Measurements from ENCODE around the gene CLEC4E. TPM values are rescaled to one million over a fixed set of nuclear protein-coding genes. Genes with fewer than 3 reads are reported as not detected.

CLEC4E gene
- polyA plus RNA-seq, 4 donors = 1.1 to 2.1 (median 1.6) TPM

Other genes with a start within 250 kb of the CLEC4E start
- gene CLEC6A, start 84.9 kb downstream of the CLEC4E start, polyA plus RNA-seq (ENCODE audit: insufficient read length in 4 of 4) = under 1 TPM; 0.06 to 0.21 (median 0.10) TPM
- under 1 TPM; 0.30 to 0.77 (median 0.37) TPM for gene CLEC4D, start 27.4 kb downstream of the CLEC4E start, polyA plus RNA-seq (ENCODE audit: insufficient read length in 4 of 4)
- gene AICDA, start 72.0 kb upstream of the CLEC4E start, polyA plus RNA-seq (ENCODE audit: insufficient read length in 4 of 4) = under 1 TPM; 0.32 to 0.92 (median 0.43) TPM
- 1 to 10 TPM in 3 of 4 donors, under 1 TPM in 1; 0.38 to 3.5 (median 1.4) TPM for gene MFAP5, start 121.9 kb upstream of the CLEC4E start, polyA plus RNA-seq (ENCODE audit: insufficient read length in 4 of 4)
- 100 to 1,000 TPM in 2 of 4 donors, 10 to 100 TPM in 2; 82.9 to 145 (median 98.4) TPM for gene RIMKLB, start 157.1 kb upstream of the CLEC4E start, polyA plus RNA-seq (ENCODE audit: insufficient read length in 4 of 4)

All from left renal cortex interstitium (tissue), 4 donors.